ENCODE results near the gene DACT3.
A peak's percentile ranks its signal among the peaks of the same experiment; 100 is the strongest.

Gene DACT3

DNA sequence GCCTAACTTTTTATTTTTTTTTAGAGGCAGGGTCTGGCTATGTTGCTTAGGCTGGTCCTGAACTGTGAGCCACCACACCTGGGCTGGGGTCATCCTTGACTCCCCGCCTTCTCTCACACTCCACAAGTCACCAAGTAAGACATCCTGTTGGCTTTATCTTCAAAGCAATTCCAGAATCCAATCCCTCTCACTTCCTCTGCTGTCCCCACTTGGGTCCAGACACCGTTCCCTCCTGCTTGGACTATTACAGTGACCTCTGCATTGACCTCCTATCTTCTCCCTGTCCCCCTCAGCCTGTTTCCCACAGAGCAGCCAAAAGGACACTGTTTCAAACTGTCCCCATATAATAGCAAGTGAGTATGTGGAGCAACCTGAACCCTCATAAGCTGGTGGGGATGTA is 20.3 kb downstream of the DACT3 start:
- DNase-seq (ENCODE audit: low read depth in 2 of 2): no peak
- H3K4me3 ChIP-seq (replicated peaks in 1 of 2; ENCODE audit: low read depth in 2 of 2, low read length in 2 of 2): no peak overlapping the region
- TF ChIP-seq, protein P1, sequence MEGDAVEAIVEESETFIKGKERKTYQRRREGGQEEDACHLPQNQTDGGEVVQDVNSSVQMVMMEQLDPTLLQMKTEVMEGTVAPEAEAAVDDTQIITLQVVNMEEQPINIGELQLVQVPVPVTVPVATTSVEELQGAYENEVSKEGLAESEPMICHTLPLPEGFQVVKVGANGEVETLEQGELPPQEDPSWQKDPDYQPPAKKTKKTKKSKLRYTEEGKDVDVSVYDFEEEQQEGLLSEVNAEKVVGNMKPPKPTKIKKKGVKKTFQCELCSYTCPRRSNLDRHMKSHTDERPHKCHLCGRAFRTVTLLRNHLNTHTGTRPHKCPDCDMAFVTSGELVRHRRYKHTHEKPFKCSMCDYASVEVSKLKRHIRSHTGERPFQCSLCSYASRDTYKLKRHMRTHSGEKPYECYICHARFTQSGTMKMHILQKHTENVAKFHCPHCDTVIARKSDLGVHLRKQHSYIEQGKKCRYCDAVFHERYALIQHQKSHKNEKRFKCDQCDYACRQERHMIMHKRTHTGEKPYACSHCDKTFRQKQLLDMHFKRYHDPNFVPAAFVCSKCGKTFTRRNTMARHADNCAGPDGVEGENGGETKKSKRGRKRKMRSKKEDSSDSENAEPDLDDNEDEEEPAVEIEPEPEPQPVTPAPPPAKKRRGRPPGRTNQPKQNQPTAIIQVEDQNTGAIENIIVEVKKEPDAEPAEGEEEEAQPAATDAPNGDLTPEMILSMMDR (IDR thresholded peaks at IDR 0.05; ENCODE audit: low read depth, low read length): no peak

DNA sequence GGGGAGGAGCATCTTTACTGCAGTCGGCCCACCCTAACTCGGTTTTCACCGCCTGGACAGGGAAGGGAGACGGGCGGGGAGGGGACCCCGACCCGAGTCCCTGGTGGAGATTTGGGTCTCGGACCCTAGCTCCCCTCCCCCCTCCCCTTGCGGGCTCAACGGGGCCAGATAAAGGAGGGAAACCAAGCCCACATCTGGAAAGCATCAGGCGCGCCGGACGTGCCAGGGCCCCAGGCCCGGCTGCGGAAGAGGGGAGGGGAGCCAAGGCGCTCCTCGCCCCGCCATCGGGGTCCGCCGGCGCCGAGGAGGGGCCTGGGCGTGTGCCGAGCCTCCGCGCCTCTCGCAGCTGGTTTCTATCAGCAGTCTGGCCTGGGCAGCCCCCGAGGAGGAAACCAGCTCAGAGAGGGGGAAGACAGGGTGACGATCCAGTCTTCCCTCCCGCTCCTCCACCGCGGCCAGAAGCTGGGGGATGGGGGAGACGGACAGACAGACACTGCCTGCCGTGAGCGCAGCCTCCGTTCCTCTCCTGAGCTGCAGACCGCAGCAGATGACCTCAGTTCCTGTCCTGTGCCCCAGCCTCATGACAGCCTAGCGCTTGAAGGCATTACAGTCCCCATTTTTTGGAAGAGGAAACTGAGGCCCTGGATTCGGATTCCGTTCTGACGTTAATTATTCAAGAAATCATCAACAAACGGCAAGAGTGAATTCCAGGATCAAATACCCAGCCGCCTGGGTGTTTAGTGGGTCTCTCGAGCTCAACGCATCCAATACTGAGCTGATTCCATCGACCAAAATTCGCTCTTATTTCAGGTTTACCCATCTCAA is 21.4 kb downstream of the DACT3 start:
- DNase-seq (ENCODE audit: low read depth in 2 of 2): peak; percentile 62 to 91
- peak overlapping the region; percentile 47 to 51 for H3K4me3 ChIP-seq (replicated peaks in 1 of 2; ENCODE audit: low read depth in 2 of 2, low read length in 2 of 2)
- TF ChIP-seq, protein P1 (IDR thresholded peaks at IDR 0.05; ENCODE audit: low read depth, low read length): no peak

- TF ChIP-seq, protein P1 (IDR thresholded peaks at IDR 0.05; ENCODE audit: low read depth, low read length): no peak
- DNase-seq (ENCODE audit: low read depth in 2 of 2): no peak
- H3K4me3 ChIP-seq (replicated peaks in 1 of 2; ENCODE audit: low read depth in 2 of 2, low read length in 2 of 2): no peak overlapping the region
These were observed 23.8 kb downstream of the DACT3 start for GRCh38 chr19:46637224-46637623.

DNA sequence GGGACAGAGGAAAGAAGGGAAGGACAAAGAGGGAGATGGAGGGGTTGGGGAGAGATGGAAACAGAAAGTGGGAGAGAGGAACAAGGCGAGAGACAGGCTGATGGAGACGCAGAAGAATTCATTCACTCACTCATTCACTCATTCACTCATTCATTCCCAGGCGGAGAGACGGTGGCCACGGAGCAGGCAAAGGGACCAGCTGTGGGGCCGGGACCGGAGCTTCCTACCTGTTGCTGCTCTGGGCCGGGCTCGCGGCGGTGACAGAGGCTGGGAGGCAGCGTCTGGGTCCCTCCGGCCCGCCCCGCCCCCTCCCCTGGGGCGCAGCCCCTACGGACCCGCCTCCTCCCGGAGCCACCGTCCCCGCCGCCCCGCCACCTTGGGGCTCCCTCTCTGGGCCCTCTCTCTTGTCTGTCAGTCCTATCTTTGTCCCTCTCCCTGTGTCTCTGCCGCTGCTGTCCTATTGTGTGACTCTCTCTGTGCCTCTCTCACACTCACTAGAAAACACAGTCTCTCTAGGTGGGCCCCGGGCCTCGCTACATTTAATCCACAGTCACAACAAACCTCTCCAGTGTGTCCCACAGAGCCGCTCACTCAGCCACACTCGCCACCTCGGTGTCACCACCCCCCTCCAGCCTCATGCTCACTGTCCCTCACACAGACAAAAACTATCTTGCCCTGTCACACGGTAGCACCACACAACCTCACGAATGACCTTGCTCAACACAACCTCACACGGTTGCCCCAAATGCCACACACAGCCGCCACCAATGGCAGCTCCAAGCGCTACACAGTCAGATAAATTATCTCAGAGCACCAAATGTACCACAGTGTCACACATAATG is 24.8 kb downstream of the DACT3 start, which contains the start of gene GNG8:
Gene GNG8 (minus strand): TSS at position 283 of the 842 bp plus-strand sequence. CDS start 1,520 bp downstream, outside the sequence.
- no peak within 1 kb of the TSS for H3K4me3 ChIP-seq (replicated peaks in 1 of 2; ENCODE audit: low read depth in 2 of 2, low read length in 2 of 2)
- DNase-seq (ENCODE audit: low read depth in 2 of 2): no peak
- TF ChIP-seq, protein P1 (IDR thresholded peaks at IDR 0.05; ENCODE audit: low read depth, low read length): no peak

DNA sequence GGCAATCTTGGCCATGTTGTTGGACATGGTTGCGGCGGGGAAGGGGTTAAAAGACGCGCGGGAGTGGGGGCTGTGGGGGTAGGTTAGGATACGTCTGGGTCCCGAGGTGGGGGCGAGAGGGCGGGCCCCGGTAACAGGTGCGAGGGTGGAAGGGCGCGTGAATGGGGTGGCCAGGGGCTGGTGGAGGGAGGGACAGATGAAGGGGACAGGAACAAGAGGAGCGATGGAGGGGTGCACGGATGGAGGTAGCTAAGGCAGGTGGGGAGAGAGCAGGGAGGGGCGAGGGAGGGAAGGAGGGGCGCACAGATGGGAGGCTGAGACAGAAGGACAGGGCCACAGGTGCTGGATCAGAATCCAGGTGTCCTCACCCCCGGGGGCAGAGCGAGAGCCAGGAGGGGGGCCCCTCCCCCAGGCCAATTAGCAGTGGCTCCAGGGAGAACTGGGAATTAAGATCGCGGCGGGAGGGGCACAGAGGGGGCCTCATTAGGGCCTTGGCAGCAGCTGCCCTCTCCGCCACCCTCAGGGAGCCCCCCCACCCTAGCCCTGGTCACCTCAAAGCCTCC is 26.2 kb downstream of the DACT3 start:
- H3K4me3 ChIP-seq (replicated peaks in 1 of 2; ENCODE audit: low read depth in 2 of 2, low read length in 2 of 2): peak overlapping the region; percentile 18 to 23
- TF ChIP-seq, protein P1 (IDR thresholded peaks at IDR 0.05; ENCODE audit: low read depth, low read length): no peak
- DNase-seq (ENCODE audit: low read depth in 2 of 2): no peak

DNA sequence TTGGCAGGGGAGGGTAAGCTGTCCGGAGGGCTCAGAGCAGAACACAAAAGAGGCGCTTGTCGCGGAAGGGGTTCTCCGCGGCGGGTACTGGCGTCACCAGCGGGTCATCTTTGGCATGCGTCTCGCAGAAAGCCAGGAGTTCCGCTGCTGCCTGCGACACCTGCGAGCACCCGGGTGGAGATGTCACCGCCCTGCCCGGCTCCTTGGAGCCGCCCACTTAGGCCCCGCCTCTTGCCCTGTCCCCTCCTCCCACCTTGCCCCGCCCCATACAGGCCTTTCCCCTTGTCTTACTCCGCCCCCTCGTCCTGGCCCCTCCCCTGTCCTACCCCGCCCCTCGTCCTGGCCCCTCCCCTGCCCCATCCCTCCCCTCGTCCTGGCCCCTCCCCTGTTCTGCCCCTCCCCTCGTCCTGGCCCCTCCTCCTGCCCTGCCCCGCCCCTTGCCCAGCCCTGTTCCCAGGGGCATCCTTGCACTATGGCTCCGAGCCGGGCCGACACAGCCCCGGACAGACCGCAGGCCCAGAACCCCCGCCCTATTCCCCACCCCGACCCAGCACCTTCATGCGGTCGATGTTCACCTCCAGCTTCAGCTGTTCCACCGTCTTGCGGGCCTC is 26.8 kb downstream of the DACT3 start:
- TF ChIP-seq, protein P1 (IDR thresholded peaks at IDR 0.05; ENCODE audit: low read depth, low read length): no peak
- peak; percentile 80 to 86 for DNase-seq (ENCODE audit: low read depth in 2 of 2)
- H3K4me3 ChIP-seq (replicated peaks in 1 of 2; ENCODE audit: low read depth in 2 of 2, low read length in 2 of 2): peak overlapping the region; percentile 23 to 36

Data from cardiac fibroblast (primary cell).